ENCODE data around the gene ZNF280B.
"Not testable (repeated sequence)": the region's sequence is repeated elsewhere in the genome, so short reads cannot be mapped to it uniquely, and the experiment has no call there.

- TF ChIP-seq CTCF (conservative IDR thresholded peaks at IDR 0.05; ENCODE audit: low read depth, low read length); EZH2 (IDR thresholded peaks at IDR 0.05; ENCODE audit: borderline replicate concordance, low read depth, low read length, poor library complexity, severe bottlenecking): not testable (repeated sequence)
Measured at GRCh38 chr22:22510833-22511232, 2.3 kb upstream of the ZNF280B start.

All from A673 (cell line).